ENCODE measurements around the gene ZFP42. TPM values are rescaled to one million over a fixed set of nuclear protein-coding genes. Genes with fewer than 3 reads are reported as not detected.

The ZFP42 gene
- 0.05 TPM for total RNA-seq
- 0.02 TPM for polyA plus RNA-seq
- long read RNA-seq, donor 1: 0 reads
- long read RNA-seq, donor 2: 0 reads
- long read RNA-seq, donor 3: 0 reads
- long read RNA-seq, donor 4: 0 reads
- long read RNA-seq, donor 5: 0 reads
- long read RNA-seq, donor 6: 0 reads
- long read RNA-seq, donor 7: 0 reads
- long read RNA-seq, donor 8: 0 reads
- long read RNA-seq, donor 9: 0 reads
- long read RNA-seq, donor 10: 0 reads

- Histone ChIP-seq H3K27me3 (ENCODE audit: control insufficient read depth in 2 of 2, insufficient read depth in 1 of 2, low read length in 1 of 2) (peaks cover 0 to 19% of the 10 kb centered on the region in 2 donors), H3K4me1 (ENCODE audit: control insufficient read depth in 2 of 2, insufficient read depth in 2 of 2, low read length in 2 of 2) (no peaks in the 10 kb centered on the region), H3K4me3 (ENCODE audit: low read length in 2 of 2) (no peak within 1 kb of the TSS), H3K36me3 (ENCODE audit: control insufficient read depth in 2 of 2, insufficient read depth in 2 of 2, low read length in 1 of 2) (no peaks in the 10 kb centered on the region), H3K27ac (ENCODE audit: low read depth in 1 of 2, low read length in 1 of 2) (no peak within 1 kb of the TSS), H3K9me3 (ENCODE audit: control insufficient read depth in 2 of 2, insufficient read depth in 1 of 2, low read length in 1 of 2) (peaks cover 3 to 7% of the 10 kb centered on the region in 2 donors)
- no peak for DNase-seq (ENCODE audit: low read depth in 6 of 9, low spot score in 9 of 9)
- WGBS: 17% methylated on average over 58 of the region's 58 CpGs
Measured at GRCh38 chr4:187995322-187996207, at the start of gene ZFP42. Gene ZFP42, plus strand, starts transcription at chr4:187995771. Its CDS starts 7,037 bp downstream, at chr4:188002808.

GRCh38 chr4:187961171-187961570 lies 34.4 kb upstream of the ZFP42 start:
- Histone ChIP-seq H3K4me1 (ENCODE audit: control insufficient read depth in 2 of 2, insufficient read depth in 2 of 2, low read length in 2 of 2) (no peaks in the 10 kb centered on the region), H3K36me3 (ENCODE audit: control insufficient read depth in 2 of 2, insufficient read depth in 2 of 2, low read length in 1 of 2) (no peaks in the 10 kb centered on the region), H3K4me3 (ENCODE audit: low read length in 2 of 2) (no peak overlapping the region), H3K27me3 (ENCODE audit: control insufficient read depth in 2 of 2, insufficient read depth in 1 of 2, low read length in 1 of 2) (no peaks in the 10 kb centered on the region), H3K27ac (ENCODE audit: low read depth in 1 of 2, low read length in 1 of 2) (no peak overlapping the region), H3K9me3 (ENCODE audit: control insufficient read depth in 2 of 2, insufficient read depth in 1 of 2, low read length in 1 of 2) (peaks cover 0 to 5% of the 10 kb centered on the region in 2 donors)
- WGBS: 89% methylated on average over 2 of the region's 2 CpGs
- DNase-seq (ENCODE audit: low read depth in 6 of 9, low spot score in 9 of 9): no peak

GRCh38 chr4:187961961-187962360 lies 33.6 kb upstream of the ZFP42 start:
- Histone ChIP-seq H3K27me3 (ENCODE audit: control insufficient read depth in 2 of 2, insufficient read depth in 1 of 2, low read length in 1 of 2) (no peaks in the 10 kb centered on the region), H3K36me3 (ENCODE audit: control insufficient read depth in 2 of 2, insufficient read depth in 2 of 2, low read length in 1 of 2) (no peaks in the 10 kb centered on the region), H3K9me3 (ENCODE audit: control insufficient read depth in 2 of 2, insufficient read depth in 1 of 2, low read length in 1 of 2) (peaks cover 0 to 5% of the 10 kb centered on the region in 2 donors), H3K4me3 (ENCODE audit: low read length in 2 of 2) (no peak overlapping the region), H3K27ac (ENCODE audit: low read depth in 1 of 2, low read length in 1 of 2) (no peak overlapping the region), H3K4me1 (ENCODE audit: control insufficient read depth in 2 of 2, insufficient read depth in 2 of 2, low read length in 2 of 2) (no peaks in the 10 kb centered on the region)
- 78% methylated on average over 2 of the region's 2 CpGs for WGBS
- DNase-seq (ENCODE audit: low read depth in 6 of 9, low spot score in 9 of 9): no peak

- peaks cover 0 to 5% of the 10 kb centered on the region in 2 donors for H3K9me3 ChIP-seq (ENCODE audit: control insufficient read depth in 2 of 2, insufficient read depth in 1 of 2, low read length in 1 of 2)
- DNase-seq (ENCODE audit: low read depth in 6 of 9, low spot score in 9 of 9): no peak
- H3K4me3 ChIP-seq (ENCODE audit: low read length in 2 of 2): no peak overlapping the region
- WGBS: 34% methylated on average over 3 of the region's 3 CpGs
- no peaks in the 10 kb centered on the region for H3K27me3 ChIP-seq (ENCODE audit: control insufficient read depth in 2 of 2, insufficient read depth in 1 of 2, low read length in 1 of 2)
- H3K27ac ChIP-seq (ENCODE audit: low read depth in 1 of 2, low read length in 1 of 2): no peak overlapping the region
- no peaks in the 10 kb centered on the region for H3K36me3 ChIP-seq (ENCODE audit: control insufficient read depth in 2 of 2, insufficient read depth in 2 of 2, low read length in 1 of 2)
- H3K4me1 ChIP-seq (ENCODE audit: control insufficient read depth in 2 of 2, insufficient read depth in 2 of 2, low read length in 2 of 2): no peaks in the 10 kb centered on the region
Measured at GRCh38 chr4:187962926-187963325, 32.6 kb upstream of the ZFP42 start.

GRCh38 chr4:187965726-187966125 lies 29.8 kb upstream of the ZFP42 start:
- DNase-seq (ENCODE audit: low read depth in 6 of 9, low spot score in 9 of 9): no peak
- Histone ChIP-seq H3K4me3 (ENCODE audit: low read length in 2 of 2) (no peak overlapping the region), H3K36me3 (ENCODE audit: control insufficient read depth in 2 of 2, insufficient read depth in 2 of 2, low read length in 1 of 2) (no peaks in the 10 kb centered on the region), H3K9me3 (ENCODE audit: control insufficient read depth in 2 of 2, insufficient read depth in 1 of 2, low read length in 1 of 2) (peaks cover 0 to 10% of the 10 kb centered on the region in 2 donors), H3K4me1 (ENCODE audit: control insufficient read depth in 2 of 2, insufficient read depth in 2 of 2, low read length in 2 of 2) (no peaks in the 10 kb centered on the region), H3K27me3 (ENCODE audit: control insufficient read depth in 2 of 2, insufficient read depth in 1 of 2, low read length in 1 of 2) (no peaks in the 10 kb centered on the region), H3K27ac (ENCODE audit: low read depth in 1 of 2, low read length in 1 of 2) (no peak overlapping the region)
- 96% methylated on average over 8 of the region's 8 CpGs for WGBS

- no peak for DNase-seq (ENCODE audit: low read depth in 6 of 9, low spot score in 9 of 9)
- H3K36me3 ChIP-seq (ENCODE audit: control insufficient read depth in 2 of 2, insufficient read depth in 2 of 2, low read length in 1 of 2): no peaks in the 10 kb centered on the region
- WGBS: 95% methylated on average over 5 of the region's 5 CpGs
Measured at GRCh38 chr4:187972135-187972534, 23.4 kb upstream of the ZFP42 start.

GRCh38 chr4:187983746-187984145 lies 11.8 kb upstream of the ZFP42 start:
- Histone ChIP-seq H3K9me3 (ENCODE audit: control insufficient read depth in 2 of 2, insufficient read depth in 1 of 2, low read length in 1 of 2) (peaks cover 0 to 5% of the 10 kb centered on the region in 2 donors), H3K4me3 (ENCODE audit: low read length in 2 of 2) (no peak overlapping the region), H3K27ac (ENCODE audit: low read depth in 1 of 2, low read length in 1 of 2) (no peak overlapping the region), H3K4me1 (ENCODE audit: control insufficient read depth in 2 of 2, insufficient read depth in 2 of 2, low read length in 2 of 2) (no peaks in the 10 kb centered on the region), H3K36me3 (ENCODE audit: control insufficient read depth in 2 of 2, insufficient read depth in 2 of 2, low read length in 1 of 2) (no peaks in the 10 kb centered on the region), H3K27me3 (ENCODE audit: control insufficient read depth in 2 of 2, insufficient read depth in 1 of 2, low read length in 1 of 2) (no peaks in the 10 kb centered on the region)
- 100% methylated on average over 2 of the region's 2 CpGs for WGBS
- DNase-seq (ENCODE audit: low read depth in 6 of 9, low spot score in 9 of 9): no peak

More at GRCh38 chr4:187972135-187972534, 23.4 kb upstream of the ZFP42 start:
- H3K9me3 ChIP-seq (ENCODE audit: control insufficient read depth in 2 of 2, insufficient read depth in 1 of 2, low read length in 1 of 2): peaks cover 0 to 16% of the 10 kb centered on the region in 2 donors
- no peak overlapping the region for H3K4me3 ChIP-seq (ENCODE audit: low read length in 2 of 2)
- H3K4me1 ChIP-seq (ENCODE audit: control insufficient read depth in 2 of 2, insufficient read depth in 2 of 2, low read length in 2 of 2): no peaks in the 10 kb centered on the region
- no peak overlapping the region for H3K27ac ChIP-seq (ENCODE audit: low read depth in 1 of 2, low read length in 1 of 2)
- H3K27me3 ChIP-seq (ENCODE audit: control insufficient read depth in 2 of 2, insufficient read depth in 1 of 2, low read length in 1 of 2): no peaks in the 10 kb centered on the region

- H3K4me1 ChIP-seq (ENCODE audit: control insufficient read depth in 2 of 2, insufficient read depth in 2 of 2, low read length in 2 of 2): no peaks in the 10 kb centered on the region
- H3K9me3 ChIP-seq (ENCODE audit: control insufficient read depth in 2 of 2, insufficient read depth in 1 of 2, low read length in 1 of 2): peaks cover 3 to 12% of the 10 kb centered on the region in 2 donors
- no peaks in the 10 kb centered on the region for H3K36me3 ChIP-seq (ENCODE audit: control insufficient read depth in 2 of 2, insufficient read depth in 2 of 2, low read length in 1 of 2)
- peaks cover 0 to 19% of the 10 kb centered on the region in 2 donors for H3K27me3 ChIP-seq (ENCODE audit: control insufficient read depth in 2 of 2, insufficient read depth in 1 of 2, low read length in 1 of 2)
- 73% methylated on average over 5 of the region's 5 CpGs for WGBS
- DNase-seq (ENCODE audit: low read depth in 6 of 9, low spot score in 9 of 9): no peak
- H3K27ac ChIP-seq (ENCODE audit: low read depth in 1 of 2, low read length in 1 of 2): no peak overlapping the region
- no peak overlapping the region for H3K4me3 ChIP-seq (ENCODE audit: low read length in 2 of 2)
Measured at GRCh38 chr4:187992971-187993370, 2.6 kb upstream of the ZFP42 start.

- H3K27ac ChIP-seq (ENCODE audit: low read depth in 1 of 2, low read length in 1 of 2): no peak overlapping the region
- no peak overlapping the region for H3K4me3 ChIP-seq (ENCODE audit: low read length in 2 of 2)
- H3K4me1 ChIP-seq (ENCODE audit: control insufficient read depth in 2 of 2, insufficient read depth in 2 of 2, low read length in 2 of 2): no peaks in the 10 kb centered on the region
- H3K36me3 ChIP-seq (ENCODE audit: control insufficient read depth in 2 of 2, insufficient read depth in 2 of 2, low read length in 1 of 2): no peaks in the 10 kb centered on the region
- peaks cover 3 to 10% of the 10 kb centered on the region in 2 donors for H3K9me3 ChIP-seq (ENCODE audit: control insufficient read depth in 2 of 2, insufficient read depth in 1 of 2, low read length in 1 of 2)
- no peak for DNase-seq (ENCODE audit: low read depth in 6 of 9, low spot score in 9 of 9)
- 46% methylated on average over 6 of the region's 6 CpGs for WGBS
- peaks cover 0 to 19% of the 10 kb centered on the region in 2 donors for H3K27me3 ChIP-seq (ENCODE audit: control insufficient read depth in 2 of 2, insufficient read depth in 1 of 2, low read length in 1 of 2)
Measured at GRCh38 chr4:187993827-187994226, 1.7 kb upstream of the ZFP42 start.
